Epithelial cell of esophagus (primary cell): Measurements from ENCODE around the gene FNDC3B.
"Not testable (repeated sequence)": the region's sequence is repeated elsewhere in the genome, so short reads cannot be mapped to it uniquely, and the experiment has no call there.

Experiments
- DNase-seq: peaks from one replicate; pipeline ENCODE4 v3.0.0; 2010; ENCODE audit warnings: low read depth
- H3K4me3 ChIP-seq: 2 replicates; pipeline ENCODE4 v1.5.1; 2011; ENCODE audit warnings: mild to moderate bottlenecking, low read length, control low read depth
- TF ChIP-seq, protein P1 (sequence below): IDR thresholded peaks from 2 replicates; pipeline ENCODE4 v1.5.1; 2011; ENCODE audit warnings: low read depth, mild to moderate bottlenecking, low read length, control low read depth, inconsistent platforms; ENCODE audit not compliant: insufficient read depth; ENCODE audit errors: missing control alignments

The FNDC3B gene

GRCh38 chr3:172247525-172248274 lies 208.3 kb downstream of the FNDC3B start:
- H3K4me3 ChIP-seq, result no peak overlapping the region
- TF ChIP-seq, protein P1, sequence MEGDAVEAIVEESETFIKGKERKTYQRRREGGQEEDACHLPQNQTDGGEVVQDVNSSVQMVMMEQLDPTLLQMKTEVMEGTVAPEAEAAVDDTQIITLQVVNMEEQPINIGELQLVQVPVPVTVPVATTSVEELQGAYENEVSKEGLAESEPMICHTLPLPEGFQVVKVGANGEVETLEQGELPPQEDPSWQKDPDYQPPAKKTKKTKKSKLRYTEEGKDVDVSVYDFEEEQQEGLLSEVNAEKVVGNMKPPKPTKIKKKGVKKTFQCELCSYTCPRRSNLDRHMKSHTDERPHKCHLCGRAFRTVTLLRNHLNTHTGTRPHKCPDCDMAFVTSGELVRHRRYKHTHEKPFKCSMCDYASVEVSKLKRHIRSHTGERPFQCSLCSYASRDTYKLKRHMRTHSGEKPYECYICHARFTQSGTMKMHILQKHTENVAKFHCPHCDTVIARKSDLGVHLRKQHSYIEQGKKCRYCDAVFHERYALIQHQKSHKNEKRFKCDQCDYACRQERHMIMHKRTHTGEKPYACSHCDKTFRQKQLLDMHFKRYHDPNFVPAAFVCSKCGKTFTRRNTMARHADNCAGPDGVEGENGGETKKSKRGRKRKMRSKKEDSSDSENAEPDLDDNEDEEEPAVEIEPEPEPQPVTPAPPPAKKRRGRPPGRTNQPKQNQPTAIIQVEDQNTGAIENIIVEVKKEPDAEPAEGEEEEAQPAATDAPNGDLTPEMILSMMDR, result no peak
- DNase-seq, result peak; percentile 40

DNA sequence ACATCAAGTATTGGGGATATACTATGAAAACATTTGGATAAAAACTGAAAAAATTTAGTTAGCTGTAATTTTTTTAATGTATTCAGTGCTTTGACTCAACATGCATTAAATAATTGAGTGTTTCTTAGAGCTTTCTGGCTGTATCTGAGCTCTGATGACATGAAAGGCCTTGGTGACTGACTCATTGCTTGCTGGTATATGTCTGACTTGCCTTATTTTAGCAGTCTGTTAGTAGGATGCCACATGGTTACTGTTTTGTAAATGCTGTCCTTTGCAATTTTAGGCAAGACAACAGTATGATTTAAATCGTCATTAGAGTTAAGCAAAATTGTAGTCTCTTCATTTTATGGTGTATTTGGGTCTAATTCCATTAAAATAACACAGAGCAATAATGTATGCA lies 209.7 kb downstream of the FNDC3B start:
- DNase-seq, result peak; percentile 69
- H3K4me3 ChIP-seq, result no peak overlapping the region
- TF ChIP-seq, protein P1, result no peak

- no peak overlapping the region for H3K4me3 ChIP-seq
- TF ChIP-seq, protein P1, result no peak
- DNase-seq, result no peak
Measured at GRCh38 chr3:172251211-172251610, 211.8 kb downstream of the FNDC3B start.

DNA sequence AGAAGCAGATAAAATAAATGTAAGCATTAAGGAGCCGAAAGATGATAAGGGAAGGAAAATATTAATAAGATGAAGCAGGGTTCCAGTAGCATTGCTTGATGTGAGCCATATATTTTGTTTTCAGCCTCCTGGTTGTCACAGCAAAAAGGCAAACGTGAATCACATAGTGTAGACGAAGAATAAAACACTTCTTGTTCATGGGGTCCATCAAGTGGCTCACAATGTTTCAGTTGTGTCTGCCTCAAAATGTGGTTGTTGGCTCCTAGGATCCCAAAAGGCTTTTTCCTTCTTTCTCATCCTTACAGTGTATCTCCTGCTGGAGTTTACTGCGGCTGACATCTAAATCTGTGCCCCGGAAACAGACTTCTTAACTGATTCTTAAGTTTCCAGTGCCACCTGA lies 213.8 kb downstream of the FNDC3B start:
- TF ChIP-seq, protein P1, result no peak

DNA sequence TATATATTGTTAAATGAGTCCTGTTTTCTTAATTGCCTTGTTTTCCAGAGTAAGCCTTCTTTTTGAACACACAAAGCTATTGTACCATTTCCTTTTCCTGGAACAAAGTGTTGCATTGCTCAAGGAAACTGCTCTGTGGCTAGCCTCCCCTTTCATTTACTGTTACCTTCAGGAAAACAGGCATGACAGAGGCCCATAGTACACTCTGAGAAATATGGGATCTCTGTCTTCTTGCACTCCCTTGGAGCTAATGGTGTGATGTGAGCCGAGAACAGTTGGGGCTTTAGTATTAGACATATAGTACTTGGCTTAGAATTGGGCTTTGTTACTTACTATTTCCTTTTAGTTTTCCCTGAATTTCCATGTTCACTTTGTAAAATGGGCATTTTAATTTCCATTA lies 215.2 kb downstream of the FNDC3B start:
- TF ChIP-seq, protein P1, result no peak
- DNase-seq, result no peak
- no peak overlapping the region for H3K4me3 ChIP-seq

More for the DNA sequence above, 213.8 kb downstream of the FNDC3B start:
- H3K4me3 ChIP-seq, result no peak overlapping the region
- DNase-seq, result no peak

- not testable (repeated sequence) for DNase-seq, H3K4me3 ChIP-seq
Measured at GRCh38 chr3:172255321-172255720, 215.9 kb downstream of the FNDC3B start.

- TF ChIP-seq, protein P1, result no peak
Measured at GRCh38 chr3:172256101-172256734, 216.8 kb downstream of the FNDC3B start.

More at GRCh38 chr3:172256101-172256734, 216.8 kb downstream of the FNDC3B start:
- DNase-seq, result no peak
- H3K4me3 ChIP-seq, result no peak overlapping the region
